ENCODE results near the gene CDSN. TPM values are rescaled to one million over a fixed set of nuclear protein-coding genes. Genes with fewer than 3 reads are reported as not detected.

CDSN gene
- total RNA-seq, 1 experiment from 2014 or later, result 0.12 TPM

DNA sequence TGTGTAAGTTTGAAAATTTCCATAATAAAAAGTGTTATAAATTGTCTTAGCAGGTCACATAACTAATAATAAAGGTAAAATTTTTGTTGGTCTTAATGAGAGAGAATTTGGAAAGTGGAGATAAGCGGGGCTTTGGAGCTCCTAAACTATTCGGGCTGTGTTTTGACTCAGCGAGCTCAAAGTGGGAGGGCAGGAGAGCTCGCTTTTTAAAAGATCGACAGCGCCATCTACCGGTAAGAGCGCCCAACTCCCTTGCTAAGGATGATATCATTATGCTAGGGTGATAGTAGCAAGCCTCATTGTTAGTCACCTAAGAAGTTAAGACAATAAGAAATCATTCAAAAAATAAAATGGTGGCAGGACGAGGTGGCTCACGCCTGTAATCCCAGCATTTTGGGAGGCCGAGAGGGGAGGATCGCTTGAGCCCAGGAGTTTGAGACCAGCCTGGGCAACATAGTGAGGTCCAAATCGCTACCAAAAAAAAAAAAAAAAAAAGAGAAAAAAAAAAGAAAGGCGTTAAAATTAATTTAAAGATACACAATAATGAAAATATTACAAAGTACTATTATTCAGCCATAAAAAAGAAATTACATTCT, 32.7 kb downstream of the CDSN start (continued):
- TF ChIP-seq, protein P1, sequence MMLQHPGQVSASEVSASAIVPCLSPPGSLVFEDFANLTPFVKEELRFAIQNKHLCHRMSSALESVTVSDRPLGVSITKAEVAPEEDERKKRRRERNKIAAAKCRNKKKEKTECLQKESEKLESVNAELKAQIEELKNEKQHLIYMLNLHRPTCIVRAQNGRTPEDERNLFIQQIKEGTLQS (IDR thresholded peaks at IDR 0.05), result no peak
- TF ChIP-seq CBX3 (IDR thresholded peaks at IDR 0.05; ENCODE audit: low read depth) (no peak), RAD21 (IDR thresholded peaks at IDR 0.05; ENCODE audit: low read depth) (peak; percentile 80), EZH2 (IDR thresholded peaks at IDR 0.05) (no peak), EGR1 (IDR thresholded peaks at IDR 0.05; ENCODE audit: low read depth) (no peak), SP1 (IDR thresholded peaks at IDR 0.05; ENCODE audit: low read depth) (no peak), EZH2phosphoT487 (IDR thresholded peaks at IDR 0.05; ENCODE audit: borderline replicate concordance) (no peak), POLR2A (IDR thresholded peaks at IDR 0.05; ENCODE audit: borderline replicate concordance, extremely low read depth, insufficient read depth, insufficient read length) (no peak), SRF (IDR thresholded peaks at IDR 0.05; ENCODE audit: low read depth) (no peak), TCF7L2 (IDR thresholded peaks at IDR 0.05; ENCODE audit: borderline replicate concordance, extremely low read depth, insufficient read depth, insufficient read length) (no peak), FOSL1 (IDR thresholded peaks at IDR 0.05; ENCODE audit: low read depth) (no peak)

GRCh38 chr6:31086788-31087440, 33.3 kb downstream of the CDSN start:
- no peaks in the 10 kb centered on the region for H3K9me2 ChIP-seq (ENCODE audit: insufficient read depth)
- no peak overlapping the region for H3K4me3 ChIP-seq (replicated peaks in 1 of 2; ENCODE audit: low read depth in 1 of 2, low read length in 2 of 2)
- POLR2A ChIA-PET, result interaction anchor here (0.6 to 1.6 kb wide), 12 partner anchors 16 to 472 kb away, joined by 3 to 10 read pairs (median 4); partner anchors contain the start of genes IER3, PSORS1C1 and VARS2
- H3K79me2 ChIP-seq (ENCODE audit: insufficient read depth, low read length), result no peaks in the 10 kb centered on the region
- TF ChIP-seq RAD21 (IDR thresholded peaks at IDR 0.05; ENCODE audit: low read depth) (no peak), FOSL1 (IDR thresholded peaks at IDR 0.05; ENCODE audit: low read depth) (peak; percentile 4; the same call in 1 of the 2 replicates)
- no peaks in the 10 kb centered on the region for H3K27me3 ChIP-seq (ENCODE audit: insufficient read depth, low read length)
- H3K4me2 ChIP-seq (ENCODE audit: low read length), result peak overlapping the region; percentile 18
- intact Hi-C loops (cut with micrococcal nuclease), result loop anchor here (2.0 to 10.0 kb wide), 5 partner anchors 105 to 408 kb away; partner anchors contain the start of genes FLOT1, IER3 and VARS2
- DNase-seq (ENCODE audit: low read depth, low spot score), result no peak
- H3K27ac ChIP-seq (ENCODE audit: low read depth, low read length), result no peak overlapping the region
- ATAC-seq, result no peak
- BruUV-seq (replicated peaks), result no TSS peak
- H3K9ac ChIP-seq (ENCODE audit: low read length), result peak overlapping the region; percentile 1; the same call in 1 of the 2 replicates
- RAD21 ChIA-PET (ENCODE audit: low non-redundant PET in 1 of 2, low total read pairs in 2 of 2, uncharacterized antibody in 2 of 2, unreplicated experiment in 2 of 2), result interaction anchor here (0.8 to 1.0 kb wide), 4 partner anchors 27 to 258 kb away, joined by 3 to 6 read pairs (median 3); partner anchors contain the start of gene PSORS1C1 (in 1 of the 2)
- CTCF ChIA-PET, result interaction anchor here (0.6 to 3.5 kb wide), 48 partner anchors 8 to 605 kb away, joined by 3 to 60 read pairs (median 4); partner anchors contain the start of genes GTF2H4, PSORS1C1 and VARS2
- peaks cover 15 to 26% of the 10 kb centered on the region in 2 experiments for H3K4me1 ChIP-seq (ENCODE audit: control insufficient read depth in 1 of 2, insufficient read depth in 2 of 2, low read length in 2 of 2)
- no peaks in the 10 kb centered on the region for H3K9me3 ChIP-seq (ENCODE audit: control insufficient read depth in 1 of 2, insufficient read depth in 1 of 2, low read depth in 1 of 2, low read length in 2 of 2)
- no peaks in the 10 kb centered on the region for H4K20me1 ChIP-seq (ENCODE audit: insufficient read depth)
- peak overlapping the region; percentile 66 for H2AFZ ChIP-seq (ENCODE audit: low read depth, low read length, poor library complexity, severe bottlenecking)
- H3K36me3 ChIP-seq (ENCODE audit: control insufficient read depth in 1 of 2, insufficient read depth in 2 of 2, low read length in 2 of 2), result no peaks in the 10 kb centered on the region
